Neutrophil (primary cell): Measurements from ENCODE around the gene F9.

Experiments
- H3K27ac ChIP-seq: fragments of 200-600 bp; sonication (generic); 2 replicates; pipeline ENCODE4 v1.5.1; 2016; ENCODE audit warnings: mild to moderate bottlenecking, moderate library complexity
- H3K27me3 ChIP-seq: fragments of 200-600 bp; sonication (generic); 2 replicates; pipeline ENCODE4 v1.6.0; 2016; ENCODE audit warnings: mild to moderate bottlenecking
- H3K36me3 ChIP-seq: fragments of 200-600 bp; sonication (generic); 2 replicates; pipeline ENCODE4 v1.5.1; 2017
- H3K4me1 ChIP-seq, 2 experiments: fragments of 200-600 bp in 1 of 2; sonication (generic) in 1 of 2; 1 replicate in 1 of 2; 2 replicates in 1 of 2; pipeline versions ENCODE4 v1.5.1 to v1.6.1; 2013 to 2016; ENCODE audit warnings: low read depth in 1 of 2, low read length in 1 of 2, mild to moderate bottlenecking in 1 of 2, moderate library complexity in 1 of 2; ENCODE audit not compliant: control insufficient read depth in 1 of 2, insufficient read depth in 1 of 2
- H3K4me3 ChIP-seq, 2 experiments: fragments of 200-600 bp in 1 of 2; sonication (generic) in 1 of 2; 1 replicate in 1 of 2; 2 replicates in 1 of 2; pipeline ENCODE4 v1.5.1; 2013 to 2016; ENCODE audit warnings: low read depth in 1 of 2, low read length in 1 of 2, mild to moderate bottlenecking in 1 of 2, moderate library complexity in 1 of 2
- H3K9me3 ChIP-seq: fragments of 200-600 bp; sonication (generic); 2 replicates; pipeline ENCODE4 v1.5.1; 2016
- TF ChIP-seq, protein P1 (sequence below): fragments of 200-600 bp; sonication (generic); IDR thresholded peaks from 2 replicates; pipeline ENCODE4 v1.5.1; 2016; ENCODE audit warnings: antibody characterized with exemption

The F9 gene

DNA sequence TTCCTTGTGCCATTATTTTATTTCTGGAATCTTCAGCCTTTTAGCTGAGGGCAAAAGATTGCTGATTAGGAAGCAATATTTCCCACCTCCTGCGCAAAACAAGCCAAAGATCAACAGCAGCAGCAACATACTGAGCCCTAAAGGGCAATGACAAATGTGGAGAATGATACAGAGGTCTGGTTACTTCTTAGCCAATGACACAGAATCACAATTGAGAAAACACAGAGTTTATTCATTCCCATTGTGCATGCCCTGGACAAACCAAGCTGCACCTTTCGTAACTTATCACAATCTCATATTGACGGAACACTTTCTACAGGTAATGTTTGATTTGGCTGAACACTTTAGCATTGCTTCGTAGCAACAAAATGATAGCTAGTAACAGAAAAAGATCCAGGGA, 13.4 kb downstream of the F9 start:
- no peaks in the 10 kb centered on the region for H3K27me3 ChIP-seq
- no peak overlapping the region for H3K4me3 ChIP-seq
- no peaks in the 10 kb centered on the region for H3K9me3 ChIP-seq
- H3K4me1 ChIP-seq = no peaks in the 10 kb centered on the region
- TF ChIP-seq, protein P1, sequence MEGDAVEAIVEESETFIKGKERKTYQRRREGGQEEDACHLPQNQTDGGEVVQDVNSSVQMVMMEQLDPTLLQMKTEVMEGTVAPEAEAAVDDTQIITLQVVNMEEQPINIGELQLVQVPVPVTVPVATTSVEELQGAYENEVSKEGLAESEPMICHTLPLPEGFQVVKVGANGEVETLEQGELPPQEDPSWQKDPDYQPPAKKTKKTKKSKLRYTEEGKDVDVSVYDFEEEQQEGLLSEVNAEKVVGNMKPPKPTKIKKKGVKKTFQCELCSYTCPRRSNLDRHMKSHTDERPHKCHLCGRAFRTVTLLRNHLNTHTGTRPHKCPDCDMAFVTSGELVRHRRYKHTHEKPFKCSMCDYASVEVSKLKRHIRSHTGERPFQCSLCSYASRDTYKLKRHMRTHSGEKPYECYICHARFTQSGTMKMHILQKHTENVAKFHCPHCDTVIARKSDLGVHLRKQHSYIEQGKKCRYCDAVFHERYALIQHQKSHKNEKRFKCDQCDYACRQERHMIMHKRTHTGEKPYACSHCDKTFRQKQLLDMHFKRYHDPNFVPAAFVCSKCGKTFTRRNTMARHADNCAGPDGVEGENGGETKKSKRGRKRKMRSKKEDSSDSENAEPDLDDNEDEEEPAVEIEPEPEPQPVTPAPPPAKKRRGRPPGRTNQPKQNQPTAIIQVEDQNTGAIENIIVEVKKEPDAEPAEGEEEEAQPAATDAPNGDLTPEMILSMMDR = no peak
- H3K27ac ChIP-seq = no peak overlapping the region
- H3K36me3 ChIP-seq = no peaks in the 10 kb centered on the region

DNA sequence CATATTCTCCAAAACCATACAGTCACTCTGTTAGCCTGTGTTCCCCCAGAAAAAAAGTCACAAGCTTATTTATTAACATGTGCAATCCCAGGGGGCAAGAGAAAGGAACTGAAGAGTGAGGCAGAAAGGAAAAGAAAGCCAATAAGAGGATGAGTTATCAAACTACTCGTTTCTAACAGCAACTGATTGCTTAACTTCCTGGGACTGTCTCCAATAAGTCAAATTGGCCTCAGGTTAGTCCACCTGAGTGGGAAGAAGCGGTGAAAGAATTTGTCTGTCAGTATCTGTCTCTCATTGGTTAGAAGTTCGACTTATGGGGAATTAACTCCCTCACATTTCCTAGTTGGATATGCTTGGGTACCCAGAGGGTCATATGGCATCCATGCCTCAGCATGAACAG, 14.1 kb downstream of the F9 start:
- no peaks in the 10 kb centered on the region for H3K9me3 ChIP-seq
- no peak overlapping the region for H3K4me3 ChIP-seq
- no peaks in the 10 kb centered on the region for H3K27me3 ChIP-seq
- no peaks in the 10 kb centered on the region for H3K36me3 ChIP-seq
- TF ChIP-seq, protein P1 = no peak
- no peaks in the 10 kb centered on the region for H3K4me1 ChIP-seq
- no peak overlapping the region for H3K27ac ChIP-seq

DNA sequence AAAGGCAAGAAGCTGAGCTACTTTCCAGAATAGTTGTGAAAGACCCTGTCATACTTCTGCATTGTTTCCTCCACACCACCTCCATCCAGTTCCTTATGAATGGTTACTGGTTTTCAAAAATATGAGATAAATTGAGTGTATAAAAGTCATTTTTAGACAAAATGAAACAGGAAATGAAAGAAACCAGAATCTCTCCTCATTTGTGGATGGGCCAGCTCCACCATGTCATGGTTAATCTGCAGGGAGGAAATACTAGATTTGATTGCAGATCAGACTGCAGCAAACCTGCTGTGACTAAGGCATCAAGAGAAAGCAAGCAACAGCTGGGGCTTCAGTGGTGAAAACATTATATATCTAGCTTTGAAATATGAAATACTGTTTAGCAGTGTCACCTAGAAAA, 23.8 kb downstream of the F9 start:
- Histone ChIP-seq H3K36me3 (no peaks in the 10 kb centered on the region), H3K9me3 (no peaks in the 10 kb centered on the region), H3K4me3 (no peak overlapping the region), H3K27ac (peak overlapping the region; percentile 7), H3K4me1 (peaks cover 17 to 22% of the 10 kb centered on the region in 2 experiments), H3K27me3 (no peaks in the 10 kb centered on the region)
- TF ChIP-seq, protein P1 = no peak

DNA sequence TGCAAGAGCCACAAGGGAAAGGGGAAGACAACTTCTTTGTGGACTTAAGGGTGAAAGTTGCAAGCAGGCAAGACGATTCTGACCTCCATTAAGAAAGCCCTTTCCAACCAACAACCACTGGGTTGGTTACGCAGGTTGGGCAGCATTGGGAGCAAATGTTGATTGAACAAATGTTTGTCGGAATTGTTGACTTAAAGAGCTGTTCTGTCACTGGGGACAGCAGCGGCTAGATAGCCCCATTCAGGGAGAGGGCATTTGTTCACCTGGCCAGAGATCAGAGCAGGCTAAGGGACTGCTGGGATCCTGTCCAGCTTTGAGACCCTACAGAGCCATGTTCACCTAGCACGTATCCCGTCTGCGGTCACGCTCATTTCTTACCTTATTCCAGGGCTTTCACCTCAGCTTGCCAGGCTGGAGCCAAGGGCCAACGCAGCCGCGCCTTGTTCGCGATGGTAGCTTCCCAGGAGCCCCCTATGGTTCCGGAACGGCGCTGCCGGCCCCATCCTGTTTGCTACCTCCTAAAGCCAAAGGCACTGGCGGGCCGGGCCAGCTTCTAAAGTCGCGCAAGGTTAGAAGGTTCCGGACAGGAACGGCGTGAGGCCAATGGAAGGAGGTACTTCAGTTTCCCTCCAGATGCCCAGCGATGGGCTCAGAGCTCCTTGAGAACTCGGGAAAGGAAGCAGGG, 24.6 kb downstream of the F9 start:
- Histone ChIP-seq H3K9me3 (no peaks in the 10 kb centered on the region), H3K4me1 (peaks cover 17 to 22% of the 10 kb centered on the region in 2 experiments), H3K27me3 (no peaks in the 10 kb centered on the region), H3K27ac (no peak overlapping the region), H3K36me3 (no peaks in the 10 kb centered on the region), H3K4me3 (no peak overlapping the region)
- TF ChIP-seq, protein P1 = no peak

DNA sequence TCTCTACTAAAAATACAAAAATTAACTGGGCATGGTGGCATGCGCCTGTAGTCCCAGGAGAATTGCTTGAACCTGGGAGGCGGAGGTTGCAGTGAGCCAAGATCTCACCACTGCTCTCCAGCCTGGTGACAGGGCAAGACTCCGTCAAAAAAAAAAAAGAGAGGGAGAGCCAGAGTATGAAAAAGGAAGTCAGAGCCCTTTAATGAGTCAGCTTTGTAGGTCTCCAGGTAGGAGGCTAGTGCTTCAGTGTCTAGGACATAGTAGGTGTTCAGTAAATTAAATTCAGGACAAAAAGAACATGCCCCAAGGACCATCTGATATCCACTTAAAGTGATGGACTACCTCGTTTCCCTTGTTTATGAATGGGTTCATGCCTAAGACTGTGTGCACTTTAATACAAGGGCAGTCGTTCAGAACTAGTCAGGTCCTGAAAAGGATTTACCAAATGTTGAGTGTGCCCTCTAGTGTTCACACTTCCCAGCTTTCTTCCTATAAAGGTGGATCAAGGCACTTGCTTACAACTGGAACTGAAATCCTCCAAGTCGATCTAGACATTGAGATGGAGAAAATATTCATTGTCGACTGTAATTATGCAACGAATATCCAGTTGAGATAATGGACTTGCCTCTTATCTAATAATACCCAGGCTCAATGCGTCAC, 29.0 kb downstream of the F9 start:
- H3K27me3 ChIP-seq = no peaks in the 10 kb centered on the region
- H3K4me1 ChIP-seq = peaks cover 9 to 12% of the 10 kb centered on the region in 2 experiments
- no peak overlapping the region for H3K4me3 ChIP-seq
- no peaks in the 10 kb centered on the region for H3K36me3 ChIP-seq
- H3K9me3 ChIP-seq = no peaks in the 10 kb centered on the region
- TF ChIP-seq, protein P1 = no peak
- no peak overlapping the region for H3K27ac ChIP-seq
